ENCODE results near the gene PLA2G7. TPM values are rescaled to one million over a fixed set of nuclear protein-coding genes. Genes with fewer than 3 reads are reported as not detected.
"Not testable (repeated sequence)": the region's sequence is repeated elsewhere in the genome, so short reads cannot be mapped to it uniquely, and the experiment has no call there.

PLA2G7 gene
- total RNA-seq, 1 donor from 2014 or later = 0.48 TPM

- Histone ChIP-seq H3K9me3 (ENCODE audit: insufficient read depth, low read depth, low read length) (peaks cover 3% of the 10 kb centered on the region), H3K4me2 (ENCODE audit: low read length) (no peak within 1 kb of the TSS), H3K9ac (ENCODE audit: low read length) (no peak within 1 kb of the TSS), H3K4me3 (ENCODE audit: insufficient read depth, low read depth, low read length) (no peak within 1 kb of the TSS), H3K4me1 (ENCODE audit: insufficient read depth, low read length) (no peaks in the 10 kb centered on the region), H4K20me1 (ENCODE audit: insufficient read depth, low read length) (no peaks in the 10 kb centered on the region), H3K36me3 (ENCODE audit: insufficient read depth, low read length) (no peaks in the 10 kb centered on the region), H3K27ac (ENCODE audit: low read depth, low read length) (no peak within 1 kb of the TSS), H2AFZ (ENCODE audit: low read depth, low read length) (no peak within 1 kb of the TSS), H3K27me3 (ENCODE audit: insufficient read depth, low read length) (peaks cover 2% of the 10 kb centered on the region), H3K79me2 (ENCODE audit: insufficient read depth, low read length) (no peaks in the 10 kb centered on the region)
- Mint-ChIP-seq H3K27ac (ENCODE audit: unreplicated experiment) (no peak within 1 kb of the TSS), H3K9me3 (ENCODE audit: unreplicated experiment) (peaks cover 5% of the 10 kb centered on the region), H3K4me1 (ENCODE audit: low read depth, unreplicated experiment) (no peaks in the 10 kb centered on the region), H3K27me3 (ENCODE audit: low read depth, unreplicated experiment) (peaks cover 15% of the 10 kb centered on the region), H3K4me3 (ENCODE audit: unreplicated experiment) (no peak within 1 kb of the TSS), H3K36me3 (ENCODE audit: low read depth, unreplicated experiment) (no peaks in the 10 kb centered on the region)
- TF ChIP-seq CTCF (IDR thresholded peaks at IDR 0.05; ENCODE audit: insufficient read depth, low read depth, low read length) = no peak
- TF ChIP-seq EZH2 (IDR thresholded peaks at IDR 0.05; ENCODE audit: insufficient read depth, low read length) = no peak
- FAIRE-seq = no peak
- DNase-seq (ENCODE audit: low read depth) = no peak
These were observed 11.5 kb upstream of the PLA2G7 start, which contains the start of gene ANKRD66 for GRCh38 chr6:46746696-46747095. TSS of gene ANKRD66 (plus strand) at chr6:46746933. CDS start at chr6:46751949, 5,016 bp downstream.

GRCh38 chr6:46745973-46746372 is 10.8 kb upstream of the PLA2G7 start:
- DNase-seq (ENCODE audit: low read depth) (no peak), FAIRE-seq (no peak)
- Mint-ChIP-seq H3K4me3 (ENCODE audit: unreplicated experiment) (no peak overlapping the region), H3K4me1 (ENCODE audit: low read depth, unreplicated experiment) (no peaks in the 10 kb centered on the region), H3K27ac (ENCODE audit: unreplicated experiment) (no peak overlapping the region), H3K27me3 (ENCODE audit: low read depth, unreplicated experiment) (peaks cover 15% of the 10 kb centered on the region), H3K36me3 (ENCODE audit: low read depth, unreplicated experiment) (no peaks in the 10 kb centered on the region), H3K9me3 (ENCODE audit: unreplicated experiment) (peaks cover 5% of the 10 kb centered on the region)
- Histone ChIP-seq H3K27ac (ENCODE audit: low read depth, low read length) (no peak overlapping the region), H3K4me1 (ENCODE audit: insufficient read depth, low read length) (no peaks in the 10 kb centered on the region), H3K4me3 (ENCODE audit: insufficient read depth, low read depth, low read length) (no peak overlapping the region), H4K20me1 (ENCODE audit: insufficient read depth, low read length) (no peaks in the 10 kb centered on the region), H3K9ac (ENCODE audit: low read length) (no peak overlapping the region), H2AFZ (ENCODE audit: low read depth, low read length) (no peak overlapping the region), H3K36me3 (ENCODE audit: insufficient read depth, low read length) (no peaks in the 10 kb centered on the region), H3K79me2 (ENCODE audit: insufficient read depth, low read length) (no peaks in the 10 kb centered on the region), H3K9me3 (ENCODE audit: insufficient read depth, low read depth, low read length) (peaks cover 3% of the 10 kb centered on the region), H3K4me2 (ENCODE audit: low read length) (no peak overlapping the region), H3K27me3 (ENCODE audit: insufficient read depth, low read length) (peaks cover 2% of the 10 kb centered on the region)
- TF ChIP-seq EZH2 (IDR thresholded peaks at IDR 0.05; ENCODE audit: insufficient read depth, low read length) (no peak), CTCF (IDR thresholded peaks at IDR 0.05; ENCODE audit: insufficient read depth, low read depth, low read length) (no peak)

GRCh38 chr6:46744159-46744725 is 9.1 kb upstream of the PLA2G7 start:
- not testable (repeated sequence) for H2AFZ ChIP-seq (ENCODE audit: low read depth, low read length); H3K27ac Mint-ChIP-seq (ENCODE audit: unreplicated experiment); H3K9me3 Mint-ChIP-seq (ENCODE audit: unreplicated experiment); H3K36me3 ChIP-seq (ENCODE audit: insufficient read depth, low read length); DNase-seq (ENCODE audit: low read depth); H3K27ac ChIP-seq (ENCODE audit: low read depth, low read length); H3K36me3 Mint-ChIP-seq (ENCODE audit: low read depth, unreplicated experiment); H3K4me3 ChIP-seq (ENCODE audit: insufficient read depth, low read depth, low read length); H3K4me1 ChIP-seq (ENCODE audit: insufficient read depth, low read length); H3K79me2 ChIP-seq (ENCODE audit: insufficient read depth, low read length); H3K9me3 ChIP-seq (ENCODE audit: insufficient read depth, low read depth, low read length); FAIRE-seq; H3K4me3 Mint-ChIP-seq (ENCODE audit: unreplicated experiment); H3K4me1 Mint-ChIP-seq (ENCODE audit: low read depth, unreplicated experiment); H3K27me3 ChIP-seq (ENCODE audit: insufficient read depth, low read length); H3K9ac ChIP-seq (ENCODE audit: low read length); H4K20me1 ChIP-seq (ENCODE audit: insufficient read depth, low read length); H3K4me2 ChIP-seq (ENCODE audit: low read length)
- peaks cover 15% of the 10 kb centered on the region for H3K27me3 Mint-ChIP-seq (ENCODE audit: low read depth, unreplicated experiment)

Measured in astrocyte (in vitro differentiated cells and primary cell).